WTC11 (cell line): ENCODE measurements around the gene TNC. TPM values are rescaled to one million over a fixed set of nuclear protein-coding genes. Genes with fewer than 3 reads are reported as not detected.

Source experiments
- ATAC-seq: fragments of 200-7000 bp; cut with Tn5 transposase; 2 replicates; pipeline ENCODE4 v1.10.0; 2021; ENCODE audit warnings: mild to moderate bottlenecking, moderate library complexity
- CTCF ChIA-PET: fragments of 300-600 bp; sonication (Branson Sonifier 250); formaldehyde crosslinking; loops from one replicate; lab custom pipeline; 2021; ENCODE audit warnings: antibody characterized with exemption; lab: Charles Lee
- POLR2A ChIA-PET: fragments of 350-600 bp; sonication (Branson Sonifier 250); formaldehyde crosslinking; loops from one replicate; lab custom pipeline; 2021; ENCODE audit warnings: antibody characterized with exemption; lab: Charles Lee
- DNase-seq: peaks from one replicate; pipeline ENCODE4 v3.0.0; 2021; ENCODE audit warnings: low spot score
- H3K27ac Mint-ChIP-seq: 2 replicates; pipeline ENCODE4 v1.8.0; 2021; ENCODE audit warnings: mixed read lengths
- H3K27me3 Mint-ChIP-seq: 2 replicates; pipeline ENCODE4 v1.8.0; 2021; ENCODE audit warnings: low read depth, mild to moderate bottlenecking, moderate library complexity, mixed read lengths
- H3K36me3 Mint-ChIP-seq: 2 replicates; pipeline ENCODE4 v1.8.0; 2021; ENCODE audit warnings: mixed read lengths
- H3K4me1 Mint-ChIP-seq: 2 replicates; pipeline ENCODE4 v1.8.0; 2022; ENCODE audit warnings: mixed read lengths
- H3K4me3 Mint-ChIP-seq: 2 replicates; pipeline ENCODE4 v1.8.0; 2021; ENCODE audit warnings: mild to moderate bottlenecking, moderate library complexity, mixed read lengths
- H3K9me3 Mint-ChIP-seq: 2 replicates; pipeline ENCODE4 v1.8.0; 2021; ENCODE audit warnings: mixed read lengths
- ARID4B ChIP-seq: sonication (generic); formaldehyde crosslinking; IDR thresholded peaks from 2 replicates; pipeline ENCODE4 v1.8.0; 2023; ENCODE audit warnings: missing genetic modification reagents, mild to moderate bottlenecking, borderline replicate concordance
- ATF2 ChIP-seq: sonication (generic); formaldehyde crosslinking; IDR thresholded peaks from 2 replicates; pipeline ENCODE4 v1.8.1; 2022; ENCODE audit warnings: low read depth, missing genetic modification reagents, borderline replicate concordance
- ATF6 ChIP-seq: sonication (generic); formaldehyde crosslinking; IDR thresholded peaks from 2 replicates; pipeline ENCODE4 v1.8.1; 2023; ENCODE audit warnings: mild to moderate bottlenecking, missing genetic modification reagents
- CBFB ChIP-seq: sonication (generic); formaldehyde crosslinking; IDR thresholded peaks from 2 replicates; pipeline ENCODE4 v1.8.1; 2022; ENCODE audit warnings: mild to moderate bottlenecking, low read depth, missing genetic modification reagents
- CREM ChIP-seq: sonication (generic); formaldehyde crosslinking; IDR thresholded peaks from 2 replicates; pipeline ENCODE4 v1.8.1; 2022; ENCODE audit warnings: mild to moderate bottlenecking, missing genetic modification reagents, moderate library complexity
- E2F1 ChIP-seq: sonication (generic); formaldehyde crosslinking; IDR thresholded peaks from 2 replicates; pipeline ENCODE4 v1.8.0; 2022; ENCODE audit warnings: mild to moderate bottlenecking, missing genetic modification reagents
- FOXP4 ChIP-seq: sonication (generic); formaldehyde crosslinking; IDR thresholded peaks from 2 replicates; pipeline ENCODE4 v1.8.0; 2022; ENCODE audit warnings: mild to moderate bottlenecking, missing genetic modification reagents
- GRHL2 ChIP-seq: fragments of 250-450 bp; sonication (Bioruptor Pico); IDR thresholded peaks from 2 replicates; pipeline ENCODE4 v1.8.0; 2022; ENCODE audit warnings: mild to moderate bottlenecking, moderate library complexity; ENCODE audit not compliant: insufficient replicate concordance, severe bottlenecking
- MAX ChIP-seq: sonication (generic); formaldehyde crosslinking; IDR thresholded peaks from 2 replicates; pipeline ENCODE4 v1.8.0; 2022; ENCODE audit warnings: mild to moderate bottlenecking, missing genetic modification reagents
- NR1H2 ChIP-seq: sonication (generic); formaldehyde crosslinking; IDR thresholded peaks from 2 replicates; pipeline ENCODE4 v1.9.0; 2021; ENCODE audit warnings: mild to moderate bottlenecking, moderate library complexity, missing genetic modification reagents
- NR2C2 ChIP-seq: sonication (generic); formaldehyde crosslinking; IDR thresholded peaks from 2 replicates; pipeline ENCODE4 v1.8.0; 2022; ENCODE audit warnings: mild to moderate bottlenecking, missing genetic modification reagents
- NR3C1 ChIP-seq: sonication (generic); formaldehyde crosslinking; conservative IDR thresholded peaks from 2 replicates; pipeline ENCODE4 v1.8.1; 2023; ENCODE audit warnings: low read depth, mild to moderate bottlenecking, missing genetic modification reagents
- PREB ChIP-seq: sonication (generic); formaldehyde crosslinking; IDR thresholded peaks from 2 replicates; pipeline ENCODE4 v1.8.1; 2022; ENCODE audit warnings: mild to moderate bottlenecking, missing genetic modification reagents, moderate library complexity, borderline replicate concordance
- RELA ChIP-seq: sonication (generic); formaldehyde crosslinking; IDR thresholded peaks from 2 replicates; pipeline ENCODE4 v1.8.1; 2022; ENCODE audit warnings: missing genetic modification reagents, mild to moderate bottlenecking, borderline replicate concordance
- RORB ChIP-seq: fragments of 250-450 bp; sonication (Bioruptor Pico); IDR thresholded peaks from 2 replicates; pipeline ENCODE4 v1.9.0; 2021; ENCODE audit warnings: mild to moderate bottlenecking
- TEAD1 ChIP-seq: sonication (generic); formaldehyde crosslinking; IDR thresholded peaks from 2 replicates; pipeline ENCODE4 v1.8.0; 2022; ENCODE audit warnings: mild to moderate bottlenecking, missing genetic modification reagents
- TP53 ChIP-seq: sonication (generic); formaldehyde crosslinking; IDR thresholded peaks from 2 replicates; pipeline ENCODE4 v1.8.1; 2023; ENCODE audit warnings: mild to moderate bottlenecking, missing genetic modification reagents
- ZNF232 ChIP-seq: sonication (generic); formaldehyde crosslinking; IDR thresholded peaks from 2 replicates; pipeline ENCODE4 v1.8.0; 2022; ENCODE audit warnings: mild to moderate bottlenecking, missing genetic modification reagents
- ZNF396 ChIP-seq: fragments of 250-450 bp; sonication (Bioruptor Pico); IDR thresholded peaks from 2 replicates; pipeline ENCODE4 v1.8.0; 2021; ENCODE audit warnings: mild to moderate bottlenecking, moderate library complexity, borderline replicate concordance
- total RNA-seq: library from RNA; stranded (reverse); gene quantifications from 3 replicates; pipeline ENCODE4 v1.2.3, GENCODE V29; 2021

TNC gene
- total RNA-seq, 1 experiment from 2014 or later, result 4.5 TPM

- TF ChIP-seq GRHL2 (no peak), ATF2 (CRISPR knock-in tag) (no peak)
These were observed 32.1 kb downstream of the TNC start (continued) for GRCh38 chr9:115085773-115086377.

GRCh38 chr9:115084709-115085108 is 33.2 kb downstream of the TNC start:
- CTCF ChIA-PET, result no interaction called here
- Mint-ChIP-seq H3K36me3 (no peaks in the 10 kb centered on the region), H3K4me3 (no peak overlapping the region), H3K9me3 (no peaks in the 10 kb centered on the region), H3K27me3 (peaks cover 2% of the 10 kb centered on the region; the same call in 1 of the 2 replicates), H3K27ac (no peak overlapping the region), H3K4me1 (peaks cover 21% of the 10 kb centered on the region)
- DNase-seq (no peak), ATAC-seq (no peak)
- POLR2A ChIA-PET, result no interaction called here
- TF ChIP-seq ZNF232 (CRISPR knock-in tag) (no peak), FOXP4 (CRISPR knock-in tag) (no peak), PREB (CRISPR knock-in tag) (no peak), RORB (CRISPR knock-in tag) (no peak), NR3C1 (CRISPR knock-in tag) (no peak), RELA (CRISPR knock-in tag) (no peak), ZNF396 (no peak), TP53 (CRISPR knock-in tag) (no peak), NR2C2 (no peak), NR1H2 (no peak), ATF6 (CRISPR knock-in tag) (no peak), CBFB (CRISPR knock-in tag) (no peak), TEAD1 (CRISPR knock-in tag) (no peak), ARID4B (no peak), CREM (CRISPR knock-in tag) (no peak), MAX (CRISPR knock-in tag) (no peak), E2F1 (CRISPR knock-in tag) (no peak)
